ENCODE data around the gene NUDCD2. TPM values are rescaled to one million over a fixed set of nuclear protein-coding genes. Genes with fewer than 3 reads are reported as not detected.

NUDCD2 gene, protein sequence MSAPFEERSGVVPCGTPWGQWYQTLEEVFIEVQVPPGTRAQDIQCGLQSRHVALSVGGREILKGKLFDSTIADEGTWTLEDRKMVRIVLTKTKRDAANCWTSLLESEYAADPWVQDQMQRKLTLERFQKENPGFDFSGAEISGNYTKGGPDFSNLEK
- 1.6 and 2.0 TPM in 2 replicates for total RNA-seq

GRCh38 chr5:163459819-163460561 lies at the start of gene NUDCD2:
NUDCD2 (minus strand) TSS chr5:163460102; CDS start chr5:163460050, 52 bp downstream.

GRCh38 chr5:163505368-163506094 lies 45.6 kb upstream of the NUDCD2 start, which contains the start of gene MAT2B:
MAT2B (plus strand) TSS chr5:163505619; CDS start chr5:163505687, 68 bp downstream.

DNA sequence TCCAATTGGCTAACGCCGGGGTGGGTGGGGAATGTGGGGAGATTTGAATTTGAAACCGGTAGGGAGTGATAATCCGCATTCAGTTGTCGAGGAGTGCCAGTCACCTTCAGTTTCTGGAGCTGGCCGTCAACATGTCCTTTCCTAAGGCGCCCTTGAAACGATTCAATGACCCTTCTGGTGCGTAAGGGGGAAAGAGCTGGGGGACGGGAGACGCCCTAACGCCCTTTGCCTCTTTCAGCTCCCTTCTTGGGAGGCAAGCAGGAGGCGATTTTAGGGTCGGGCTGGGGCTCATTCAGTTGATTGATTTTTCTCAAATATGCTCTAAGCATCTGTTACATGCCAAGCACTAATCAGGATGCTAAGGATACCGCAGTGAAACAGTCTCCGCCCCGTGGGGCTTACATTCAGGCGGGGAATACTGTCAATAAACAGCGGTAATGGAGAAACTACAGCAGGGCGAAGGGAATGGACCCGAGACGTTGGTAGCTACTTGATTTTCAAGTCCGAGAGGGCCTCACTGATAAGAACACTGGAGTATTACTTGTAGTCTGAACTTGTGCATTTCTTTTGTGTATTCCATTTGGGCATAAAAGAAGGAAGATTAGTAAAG lies 765 bp upstream of the NUDCD2 start, which contains the start of gene HMMR:
TSS of gene HMMR (plus strand) at position 71 of the 610 bp plus-strand sequence. CDS start at position 132, 61 bp downstream.

GRCh38 chr5:163437309-163438182 lies 22.4 kb downstream of the NUDCD2 start, which contains the start of gene CCNG1:
CCNG1 (plus strand) TSS chr5:163437595; CDS start chr5:163439257, 1,662 bp downstream.

Small RNA genes within 50 kb of the gene (small RNA-seq; reads per million reads assigned to genes)
- not detected for gene AC008723.1

Other genes with a start within 250 kb of the NUDCD2 start
- 174 and 290 TPM in 2 replicates for gene CCNG1, start 22.5 kb downstream of the NUDCD2 start, total RNA-seq
- 3.5 and 8.6 TPM in 2 replicates for gene HMMR, start 530 bp upstream of the NUDCD2 start, total RNA-seq
- gene MAT2B, start 45.5 kb upstream of the NUDCD2 start, total RNA-seq: 34.9 and 42.5 TPM in 2 replicates

Data from placental epithelial cell (primary cell).